Stimulated activated CD8-positive, alpha-beta memory T cell treated with anti-CD3 and anti-CD28 coated beads, Interleukin-7, amount 100 ng/mL, for 4 hours (primary cell): Measurements from ENCODE around the gene PAGR1.
"Not testable (repeated sequence)": the region's sequence is repeated elsewhere in the genome, so short reads cannot be mapped to it uniquely, and the experiment has no call there.

Experiments used
- DNase-seq, 2 donors: peaks; one replicate each; pipeline ENCODE4 v3.0.0-alpha.2; 2020; ENCODE audit warnings: low read depth in 2 of 2

Gene PAGR1

DNA sequence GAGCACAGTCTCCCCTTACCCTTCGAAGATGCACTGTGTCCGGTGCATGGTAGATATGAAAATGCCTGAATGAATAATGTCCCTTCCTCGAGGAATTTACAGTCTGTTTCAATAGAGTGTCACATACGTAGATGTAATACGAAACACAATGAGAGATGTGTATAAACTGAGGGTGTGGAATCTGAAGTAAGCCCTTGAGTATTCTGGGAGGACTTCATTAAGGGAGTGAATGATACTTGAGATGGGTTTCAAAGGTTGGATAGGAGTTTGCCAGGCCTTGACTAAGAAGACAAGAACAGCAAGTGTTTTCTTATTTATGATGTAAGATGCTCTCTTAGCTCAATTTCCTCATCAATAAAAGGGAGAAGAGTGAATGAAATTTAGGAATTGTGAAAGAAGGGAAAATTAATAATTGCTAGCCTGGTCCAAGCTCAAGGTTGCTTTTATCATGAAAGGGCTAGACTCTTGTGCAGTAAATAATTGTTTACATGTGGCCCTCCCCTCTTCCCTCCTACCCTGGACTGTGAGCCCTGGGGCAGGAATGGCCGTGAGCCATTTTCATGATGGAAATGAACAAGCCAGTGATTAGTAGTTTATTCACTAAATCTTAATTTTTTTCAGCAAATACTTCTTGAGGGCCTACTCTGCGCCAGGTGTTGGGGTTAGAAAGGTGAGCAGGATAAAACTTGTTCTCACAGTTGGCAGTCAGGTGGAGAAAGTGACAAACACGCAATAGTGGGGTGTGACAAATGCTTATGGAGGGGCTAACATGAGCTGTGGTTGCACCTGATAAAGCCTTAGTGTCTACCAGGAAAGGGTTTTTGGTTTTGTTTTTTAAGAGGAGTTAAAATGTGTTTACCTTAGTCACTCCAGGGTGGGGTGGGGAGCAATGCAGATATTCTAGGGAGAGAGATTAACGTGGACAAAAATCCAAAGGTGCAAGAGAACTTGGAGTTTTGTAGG is 23.8 kb upstream of the PAGR1 start:
- DNase-seq = no peak

DNA sequence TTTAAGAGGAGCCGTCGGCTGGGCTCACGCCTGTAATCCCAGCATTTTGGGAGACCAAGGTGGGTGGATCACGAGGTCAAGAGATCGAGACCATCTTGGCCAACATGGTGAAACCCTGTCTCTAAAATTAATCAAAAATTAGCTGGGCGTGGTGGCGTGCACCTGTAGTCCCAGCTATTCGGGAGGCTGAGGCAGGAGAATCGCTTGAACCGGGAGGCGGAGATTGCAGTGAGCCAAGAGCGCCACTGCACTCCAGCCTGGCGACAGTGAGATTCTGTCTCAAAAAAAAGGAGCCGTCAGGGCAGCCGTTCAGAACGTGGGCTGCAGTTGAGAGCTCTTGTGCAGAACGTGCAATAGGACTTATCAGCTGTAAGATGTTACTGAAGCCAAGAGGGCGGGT is 22.8 kb upstream of the PAGR1 start:
- DNase-seq = not testable (repeated sequence)

DNA sequence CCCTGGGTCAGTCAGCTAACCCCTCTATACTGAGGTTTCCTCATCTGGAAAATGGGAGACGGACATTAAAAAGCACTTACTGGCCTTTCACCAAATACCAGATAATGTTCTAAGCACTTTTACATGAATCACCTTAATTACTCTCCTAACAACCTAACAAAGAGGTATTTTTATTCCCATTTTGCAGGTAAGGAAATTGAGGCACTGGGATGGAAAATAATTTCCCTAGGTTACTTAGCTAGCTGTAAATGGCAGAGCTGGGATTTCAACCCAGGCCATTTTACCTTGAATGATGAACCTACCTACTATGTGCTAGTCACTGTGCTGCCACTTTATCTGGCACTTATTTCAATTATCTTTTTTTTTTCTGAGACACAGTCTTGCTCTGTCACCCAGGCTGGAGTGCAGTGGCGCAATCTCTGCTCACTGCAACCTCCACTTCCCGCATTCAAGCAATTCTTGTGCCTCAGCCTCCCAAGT is 21.7 kb upstream of the PAGR1 start:
- no peak for DNase-seq

DNA sequence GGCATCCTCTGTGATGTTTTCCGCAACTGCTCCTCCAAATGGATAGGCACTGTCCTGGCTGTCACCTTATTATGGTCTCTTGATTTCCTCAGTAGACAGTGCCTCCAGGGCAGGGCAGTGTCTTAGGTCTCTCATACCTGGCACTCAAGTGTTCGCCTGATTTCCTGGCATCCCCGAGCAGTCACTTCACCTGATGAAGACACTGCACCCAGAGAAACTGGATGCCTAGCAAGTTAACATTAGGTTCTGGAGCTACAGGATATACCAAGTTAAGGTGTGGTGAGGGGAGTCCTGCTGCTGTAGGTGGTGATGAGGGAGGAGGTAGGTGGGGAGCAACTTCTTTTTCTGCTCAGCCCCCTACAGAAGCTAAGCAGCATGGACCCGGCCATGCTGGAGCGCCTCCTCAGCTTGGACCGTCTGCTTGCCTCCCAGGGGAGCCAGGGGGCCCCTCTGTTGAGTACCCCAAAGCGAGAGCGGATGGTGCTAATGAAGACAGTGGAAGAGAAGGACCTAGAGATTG is 13.5 kb upstream of the PAGR1 start:
- no peak for DNase-seq

DNA sequence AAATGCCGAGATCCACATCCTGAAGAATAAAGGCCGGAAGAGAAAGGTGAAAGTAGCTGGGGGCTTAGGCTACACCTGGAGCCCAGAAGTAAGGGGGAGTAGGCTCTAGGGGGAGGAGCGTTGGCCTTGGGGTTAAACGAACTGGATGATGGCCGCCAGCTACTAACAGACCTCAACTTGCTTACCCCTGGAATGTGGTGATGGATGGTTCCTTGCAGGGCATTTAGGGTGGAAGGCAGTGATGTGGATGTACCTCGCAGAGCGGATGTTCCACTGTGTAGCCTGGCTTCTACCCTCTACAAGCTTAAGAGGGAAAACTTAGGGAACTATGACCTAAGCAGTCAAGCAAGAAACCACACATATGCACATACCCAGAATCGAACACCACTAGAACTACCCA is 11.9 kb upstream of the PAGR1 start:
- DNase-seq = no peak

DNA sequence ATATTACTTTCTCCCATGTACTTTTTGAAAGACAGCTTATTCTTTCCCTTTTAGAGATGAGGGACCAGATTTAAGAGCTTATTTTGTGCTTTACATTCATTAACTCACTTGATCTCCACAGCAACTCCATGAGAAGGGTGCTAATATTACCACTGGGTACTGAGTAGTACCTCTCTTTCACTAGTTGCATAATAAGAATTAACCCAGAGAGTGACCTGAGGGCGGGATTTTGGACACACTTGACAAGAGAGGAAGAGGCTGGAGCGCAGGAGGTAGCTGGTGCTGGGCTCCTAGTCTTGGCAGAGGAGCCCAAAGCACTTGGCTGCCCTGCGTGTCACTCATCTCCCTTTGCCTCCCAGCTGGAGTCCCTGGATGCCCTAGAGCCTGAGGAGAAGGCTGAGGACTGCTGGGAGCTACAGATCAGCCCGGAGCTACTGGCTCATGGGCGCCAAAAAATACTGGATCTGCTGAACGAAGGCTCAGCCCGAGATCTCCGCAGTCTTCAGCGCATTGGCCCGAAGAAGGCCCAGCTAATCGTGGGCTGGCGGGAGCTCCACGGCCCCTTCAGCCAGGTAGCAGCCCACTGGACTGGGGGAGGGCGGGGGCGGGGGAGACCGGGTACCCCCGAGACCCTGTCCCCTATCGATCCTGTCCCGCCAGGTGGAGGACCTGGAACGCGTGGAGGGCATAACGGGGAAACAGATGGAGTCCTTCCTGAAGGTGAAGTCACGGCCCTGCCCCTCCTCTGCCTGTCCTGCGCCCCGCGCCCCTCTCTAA is 11.3 kb upstream of the PAGR1 start:
- no peak for DNase-seq

DNA sequence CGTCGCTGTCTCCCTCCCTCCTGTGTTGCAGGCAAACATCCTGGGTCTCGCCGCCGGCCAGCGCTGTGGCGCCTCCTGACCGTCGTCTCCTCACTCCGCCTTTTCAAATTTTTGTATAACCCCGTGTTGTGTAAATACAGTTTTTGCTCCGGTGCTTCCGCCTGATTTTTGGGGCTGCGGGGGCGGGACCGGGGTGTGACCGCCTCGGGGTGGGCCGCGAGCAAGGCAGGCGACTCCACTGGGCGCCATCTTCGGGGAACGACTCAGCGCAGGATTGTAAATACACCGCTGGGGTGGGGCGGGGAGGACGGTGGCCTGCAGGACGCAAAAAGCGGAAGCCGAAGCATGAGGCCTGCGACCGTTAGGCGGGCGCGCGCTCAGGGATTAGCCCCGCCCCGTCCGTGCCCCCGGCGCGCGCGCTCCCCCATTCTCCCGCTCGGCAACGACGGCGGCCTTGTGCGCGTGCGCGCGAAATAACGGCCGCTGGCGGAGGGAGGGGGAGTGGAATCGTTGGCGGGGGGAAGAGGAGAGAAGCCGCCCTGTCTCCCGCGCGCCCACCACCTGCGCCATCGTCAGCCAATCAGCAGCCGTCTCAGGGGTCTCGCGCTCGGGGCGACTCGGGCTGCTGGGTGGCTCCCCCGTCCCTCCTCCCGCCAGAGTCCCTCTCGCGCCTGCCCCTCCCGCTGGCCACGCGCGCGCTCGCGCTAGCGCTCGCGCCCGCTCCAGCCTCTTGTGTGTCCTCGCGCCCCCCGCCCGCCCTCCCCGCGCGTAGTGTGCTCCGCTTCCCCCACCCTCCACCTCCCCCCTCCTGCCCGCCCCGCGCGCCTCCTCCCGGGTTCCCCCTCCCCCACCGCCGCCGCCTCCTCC is 10.5 kb upstream of the PAGR1 start:
- DNase-seq = peak; percentile 97

DNA sequence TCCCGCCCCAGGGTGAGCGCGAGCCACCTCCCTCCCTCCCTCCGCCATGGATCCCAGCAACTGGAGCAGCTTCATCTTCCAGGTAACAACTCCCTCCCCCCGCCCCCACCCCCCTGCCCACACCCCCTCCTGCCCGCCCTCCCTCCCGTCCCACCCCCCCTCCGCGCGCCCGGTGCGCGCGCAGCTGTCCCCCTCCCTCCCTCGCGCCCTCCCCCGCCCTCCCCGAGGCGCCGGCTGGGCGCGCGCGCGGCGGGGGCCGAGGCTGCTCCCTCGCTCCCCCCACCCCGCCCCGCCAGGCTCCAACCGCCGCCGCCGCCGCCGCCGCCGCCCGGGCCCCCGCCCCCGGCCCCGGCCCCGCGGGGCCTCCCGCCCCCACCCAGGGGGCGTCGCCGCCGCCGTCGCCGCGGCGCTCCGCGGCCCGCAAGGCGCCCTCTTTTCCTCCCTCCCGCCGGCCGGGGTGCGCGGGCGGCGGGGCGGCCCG is 9.8 kb upstream of the PAGR1 start, which contains the start of gene MAZ:
TSS of gene MAZ (plus strand) at position 431 of the 481 bp plus-strand sequence. CDS start 173 bp downstream, outside the sequence.
- DNase-seq = peak in 1 of 2 donors; percentile 78

DNA sequence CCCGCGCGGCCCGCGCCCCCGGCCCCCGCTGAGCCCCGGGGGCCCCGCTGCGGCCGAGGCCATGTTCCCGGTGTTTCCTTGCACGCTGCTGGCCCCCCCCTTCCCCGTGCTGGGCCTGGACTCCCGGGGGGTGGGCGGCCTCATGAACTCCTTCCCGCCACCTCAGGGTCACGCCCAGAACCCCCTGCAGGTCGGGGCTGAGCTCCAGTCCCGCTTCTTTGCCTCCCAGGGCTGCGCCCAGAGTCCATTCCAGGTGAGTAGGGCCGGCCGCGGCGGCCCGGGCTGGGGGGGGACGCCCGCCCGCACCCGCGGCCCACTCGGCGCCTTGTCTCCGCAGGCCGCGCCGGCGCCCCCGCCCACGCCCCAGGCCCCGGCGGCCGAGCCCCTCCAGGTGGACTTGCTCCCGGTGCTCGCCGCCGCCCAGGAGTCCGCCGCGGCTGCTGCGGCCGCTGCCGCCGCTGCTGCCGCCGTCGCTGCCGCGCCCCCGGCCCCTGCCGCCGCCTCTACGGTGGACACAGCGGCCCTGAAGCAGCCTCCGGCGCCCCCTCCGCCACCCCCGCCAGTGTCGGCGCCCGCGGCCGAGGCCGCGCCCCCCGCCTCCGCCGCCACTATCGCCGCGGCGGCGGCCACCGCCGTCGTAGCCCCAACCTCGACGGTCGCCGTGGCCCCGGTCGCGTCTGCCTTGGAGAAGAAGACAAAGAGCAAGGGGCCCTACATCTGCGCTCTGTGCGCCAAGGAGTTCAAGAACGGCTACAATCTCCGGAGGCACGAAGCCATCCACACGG is 9.1 kb upstream of the PAGR1 start:
- DNase-seq = peak in 1 of 2 donors; percentile 51

DNA sequence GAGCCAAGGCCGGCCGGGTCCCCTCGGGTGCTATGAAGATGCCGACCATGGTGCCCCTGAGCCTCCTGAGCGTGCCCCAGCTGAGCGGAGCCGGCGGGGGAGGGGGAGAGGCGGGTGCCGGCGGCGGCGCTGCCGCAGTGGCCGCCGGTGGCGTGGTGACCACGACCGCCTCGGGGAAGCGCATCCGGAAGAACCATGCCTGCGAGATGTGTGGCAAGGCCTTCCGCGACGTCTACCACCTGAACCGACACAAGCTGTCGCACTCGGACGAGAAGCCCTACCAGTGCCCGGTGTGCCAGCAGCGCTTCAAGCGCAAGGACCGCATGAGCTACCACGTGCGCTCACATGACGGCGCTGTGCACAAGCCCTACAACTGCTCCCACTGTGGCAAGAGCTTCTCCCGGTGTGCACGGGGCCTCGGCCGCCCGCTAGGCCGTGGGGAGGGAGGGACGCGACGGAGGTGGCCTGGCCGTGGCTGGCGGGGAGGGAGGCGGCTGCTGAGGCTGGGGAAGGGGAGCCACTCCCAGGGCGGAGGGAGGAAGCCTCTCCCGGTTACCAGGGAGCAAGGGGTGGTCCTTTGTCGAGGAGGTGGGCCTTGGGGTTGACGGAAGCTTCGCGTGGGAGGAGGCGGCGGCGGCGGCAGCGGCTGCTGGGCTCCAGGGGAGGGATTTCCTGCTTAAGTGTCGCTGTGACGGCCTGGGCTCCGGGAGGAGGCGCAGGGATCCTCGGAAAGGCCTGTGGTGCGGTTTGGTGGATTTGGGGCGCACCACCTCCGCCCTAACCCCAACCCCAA is 8.3 kb upstream of the PAGR1 start:
- peak; percentile 87 to 88 for DNase-seq

DNA sequence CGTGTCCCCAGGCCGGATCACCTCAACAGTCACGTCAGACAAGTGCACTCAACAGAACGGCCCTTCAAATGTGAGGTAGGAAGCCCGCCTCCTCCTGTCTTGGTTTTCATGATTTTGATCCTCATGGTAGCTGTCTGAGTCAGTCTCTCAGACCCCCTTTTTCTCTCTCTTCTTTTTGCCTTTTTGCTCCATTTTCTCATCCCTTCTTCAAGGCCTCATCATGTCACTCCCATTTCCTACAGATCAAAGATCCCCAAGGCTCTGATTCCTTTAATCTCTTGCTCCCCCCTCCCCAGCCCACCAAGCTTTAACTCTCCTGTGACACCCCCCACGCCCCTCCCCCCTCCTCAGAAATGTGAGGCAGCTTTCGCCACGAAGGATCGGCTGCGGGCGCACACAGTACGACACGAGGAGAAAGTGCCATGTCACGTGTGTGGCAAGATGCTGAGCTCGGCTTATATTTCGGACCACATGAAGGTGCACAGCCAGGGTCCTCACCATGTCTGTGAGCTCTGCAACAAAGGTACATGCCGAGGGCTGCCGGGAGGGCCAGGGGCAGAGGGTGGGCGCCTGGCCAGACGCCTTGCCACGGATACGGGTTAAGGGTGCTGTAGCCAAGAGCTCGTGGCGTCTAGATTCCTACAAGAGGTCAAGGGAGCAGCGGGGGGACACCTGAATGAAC is 7.6 kb upstream of the PAGR1 start:
- no peak for DNase-seq

DNA sequence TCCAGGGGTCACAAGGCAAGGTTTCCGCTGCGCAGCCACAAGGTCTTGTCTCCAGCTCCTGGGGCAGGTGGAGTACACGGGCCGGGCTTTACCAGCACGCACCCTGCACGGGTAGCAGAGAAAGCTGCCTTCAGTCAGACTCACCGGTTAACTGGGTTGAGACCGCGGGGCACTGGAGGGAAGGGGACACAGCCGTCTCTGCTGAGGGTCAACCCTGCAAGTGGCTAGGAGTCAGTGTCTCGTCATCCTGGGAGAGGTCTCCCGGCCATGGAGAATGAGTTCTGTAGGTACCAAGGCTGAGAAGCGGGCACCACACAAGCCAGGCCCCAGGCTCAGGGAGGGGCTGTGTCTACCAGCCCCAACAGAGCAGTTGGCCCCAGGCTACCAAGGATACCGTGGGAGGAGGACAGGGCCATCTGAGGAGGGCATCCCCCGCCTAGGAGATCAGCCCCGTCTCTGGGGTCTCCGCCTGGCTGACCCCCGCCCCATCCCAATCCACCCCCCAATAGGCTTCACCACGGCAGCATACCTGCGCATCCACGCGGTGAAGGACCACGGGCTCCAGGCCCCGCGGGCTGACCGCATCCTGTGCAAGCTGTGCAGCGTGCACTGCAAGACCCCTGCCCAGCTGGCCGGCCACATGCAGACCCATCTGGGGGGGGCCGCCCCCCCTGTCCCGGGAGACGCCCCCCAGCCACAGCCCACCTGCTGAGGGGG is 6.8 kb upstream of the PAGR1 start:
- no peak for DNase-seq

DNA sequence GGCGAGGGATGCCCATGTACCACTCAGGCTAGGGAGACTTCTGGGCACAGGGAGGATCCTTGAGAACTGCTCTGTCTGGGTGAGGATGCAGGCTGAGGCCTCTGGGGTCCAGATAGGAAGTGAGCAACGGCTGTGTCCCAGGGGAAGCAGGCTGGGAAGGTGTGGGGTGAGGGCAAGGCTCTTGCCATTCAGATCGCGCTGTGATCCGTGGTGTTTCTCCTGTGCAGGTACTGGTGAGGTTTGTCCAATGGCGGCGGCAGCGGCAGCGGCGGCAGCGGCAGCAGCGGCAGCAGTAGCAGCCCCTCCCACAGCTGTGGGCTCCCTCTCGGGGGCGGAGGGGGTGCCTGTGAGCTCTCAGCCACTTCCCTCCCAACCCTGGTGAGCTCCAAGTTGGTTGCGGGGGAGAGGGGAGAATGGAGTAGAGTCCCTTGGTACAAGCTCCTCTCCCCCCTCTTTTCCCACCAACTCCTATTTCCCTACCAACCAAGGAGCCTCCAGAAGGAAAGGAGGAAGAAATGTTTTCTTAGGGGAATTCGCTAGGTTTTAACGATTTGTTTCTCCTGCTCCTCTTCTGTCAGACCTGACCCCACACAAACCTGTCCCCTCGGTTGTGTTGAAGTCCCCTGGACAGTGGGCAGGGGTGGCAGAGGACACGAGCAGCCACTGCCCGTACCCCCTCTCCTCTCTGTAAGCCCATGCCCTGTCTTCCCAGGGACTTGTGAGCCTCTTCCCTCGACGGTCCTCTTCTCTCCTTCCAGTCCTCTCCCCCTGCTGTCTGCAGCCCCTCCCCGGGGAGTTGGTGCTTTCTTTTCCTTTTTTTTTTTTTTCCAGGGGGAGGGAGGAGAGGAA is 5.9 kb upstream of the PAGR1 start:
- peak in 1 of 2 donors; percentile 57 for DNase-seq

DNA sequence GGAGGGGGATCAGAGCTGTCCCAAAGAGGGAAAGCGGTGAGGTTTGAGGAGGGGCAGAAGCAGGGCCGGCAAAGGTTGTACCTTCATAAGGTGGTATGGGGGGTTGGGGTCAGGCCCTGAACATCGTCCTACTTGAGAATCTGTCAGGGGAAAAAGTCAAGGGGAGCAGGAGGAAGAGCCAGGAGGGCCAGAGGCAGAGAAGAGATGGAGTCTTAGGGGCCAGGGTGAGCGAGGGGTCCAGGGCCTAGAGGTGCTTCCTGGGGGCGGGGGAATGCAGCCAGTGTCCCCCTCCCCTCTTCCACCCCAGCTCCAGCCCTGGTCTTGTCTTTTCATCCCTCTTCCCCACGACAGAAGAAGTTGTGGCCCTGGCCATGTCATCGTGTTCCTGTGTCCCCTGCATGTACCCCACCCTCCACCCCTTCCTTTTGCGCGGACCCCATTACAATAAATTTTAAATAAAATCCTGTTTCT is 5.2 kb upstream of the PAGR1 start:
- DNase-seq = no peak

DNA sequence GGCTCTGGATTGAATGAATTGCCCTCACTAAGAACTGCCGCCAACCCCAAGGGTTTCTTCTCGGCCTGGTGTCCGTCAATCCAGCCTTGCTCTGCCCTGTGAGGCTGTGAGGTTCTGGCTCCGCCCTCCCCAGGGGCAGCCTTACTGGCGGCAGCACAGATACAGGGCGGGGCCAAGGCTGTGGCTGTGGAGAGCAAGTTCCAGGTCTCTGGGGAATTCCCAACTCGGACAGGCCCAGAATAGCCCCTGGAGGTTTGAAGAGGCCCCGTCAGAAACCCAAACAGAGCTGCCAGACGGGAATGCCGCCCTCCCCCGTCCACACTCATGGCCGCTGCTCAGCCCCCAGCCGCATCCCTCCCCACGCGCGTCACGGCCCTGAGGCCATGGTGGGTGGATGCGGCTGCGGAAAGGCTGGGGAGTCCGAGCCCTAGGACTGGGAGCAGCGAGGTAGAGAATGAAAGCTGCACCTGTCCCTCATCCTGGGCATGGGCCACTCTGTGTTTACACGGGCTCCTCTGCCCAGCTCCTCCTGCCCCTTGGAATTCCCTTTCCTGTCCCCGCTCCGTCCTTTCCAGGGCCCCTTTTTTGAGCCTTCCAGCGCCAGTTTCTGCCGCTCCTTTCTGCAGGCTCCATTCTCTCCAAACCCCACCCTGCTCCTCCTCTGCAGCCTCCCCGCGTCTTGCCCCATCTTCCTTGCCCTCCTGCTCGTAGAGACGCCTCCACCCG is 4.6 kb upstream of the PAGR1 start:
- DNase-seq = peak in 1 of 2 donors; percentile 67

DNA sequence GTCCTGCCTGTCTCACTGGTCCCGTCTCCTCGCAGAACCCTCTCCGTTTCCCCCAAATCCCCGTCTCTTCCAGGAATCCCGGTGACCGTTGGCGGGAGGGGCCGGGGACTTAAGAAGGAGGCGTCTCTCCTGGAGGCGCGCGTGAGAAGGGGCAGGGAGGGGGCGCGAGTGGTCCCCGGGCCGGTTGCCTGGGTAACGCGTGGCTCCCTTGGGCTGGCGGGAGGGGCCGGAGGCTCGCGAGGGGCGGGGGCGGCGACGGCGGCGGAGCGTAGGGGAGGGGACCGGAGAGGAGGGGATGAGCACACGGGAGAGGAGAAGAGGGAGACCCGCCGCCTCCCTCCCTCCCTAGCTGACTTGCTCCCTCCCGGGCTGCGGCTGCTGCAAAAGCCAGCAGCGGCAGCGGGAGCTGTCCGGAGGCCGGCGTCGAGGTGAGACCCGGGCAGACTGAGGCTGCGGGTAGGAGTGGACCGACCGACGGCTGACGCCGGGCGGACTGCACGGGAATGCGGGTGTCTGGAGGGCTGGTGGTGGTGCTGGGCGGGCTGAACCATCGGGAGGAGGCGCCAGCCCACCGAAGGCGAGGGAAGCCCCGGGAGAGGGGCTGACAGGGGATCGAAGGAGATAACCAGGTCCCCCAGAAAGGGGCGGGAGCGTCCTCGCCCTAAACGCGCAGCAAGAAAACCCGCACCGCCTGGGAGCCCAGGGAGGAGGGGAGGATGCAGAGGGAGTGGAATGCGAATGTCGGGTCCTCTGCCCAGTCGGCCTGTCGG is 3.9 kb upstream of the PAGR1 start, which contains the start of gene PRRT2:
TSS of gene PRRT2 (plus strand) at position 298 of the 770 bp plus-strand sequence. CDS start 862 bp downstream, outside the sequence.
- peak in 1 of 2 donors; percentile 45 for DNase-seq
